ENCODE measurements around the gene UFM1. TPM values are rescaled to one million over a fixed set of nuclear protein-coding genes. Genes with fewer than 3 reads are reported as not detected.

The UFM1 gene
- polyA plus RNA-seq, 12 donors = 46.6 to 80.6 (median 67.2) TPM; not detected in 1

DNA sequence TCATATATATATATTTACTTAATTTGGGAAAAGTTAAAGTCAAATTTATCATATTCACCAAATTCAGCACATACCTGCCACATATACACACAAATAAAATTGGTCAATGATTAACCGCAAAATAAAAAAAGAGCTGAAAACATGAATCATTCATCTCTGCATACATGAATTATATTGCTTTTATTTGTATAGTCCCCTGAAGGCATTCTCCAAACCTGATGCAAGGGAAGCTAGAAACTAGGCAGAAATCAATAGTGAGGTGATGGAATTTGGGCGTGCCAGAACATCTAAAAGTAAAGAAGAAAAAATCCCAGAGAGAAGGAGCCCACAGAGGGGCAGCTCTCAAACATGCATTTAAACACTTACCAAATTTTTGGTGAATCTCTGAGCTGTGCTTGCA is 60.1 kb downstream of the UFM1 start:
- DNase-seq = no peak

DNA sequence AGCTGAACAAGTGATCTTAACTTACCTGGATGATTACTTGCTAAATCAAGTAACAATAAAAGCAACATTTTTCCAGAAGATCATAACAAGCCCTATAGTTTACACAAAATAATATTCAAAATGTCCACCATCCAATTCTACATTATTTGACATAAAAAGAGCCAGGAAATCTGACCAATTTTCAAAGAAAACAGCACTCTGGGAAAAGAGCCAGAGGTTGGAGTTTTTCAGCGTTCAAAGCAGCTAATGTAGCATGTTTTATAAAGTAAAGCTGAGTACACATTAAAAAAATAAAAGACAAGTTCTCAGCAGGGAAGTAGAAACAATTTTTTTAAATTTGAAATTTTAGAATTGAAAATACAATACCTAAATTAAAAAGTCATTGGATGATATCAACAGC is 62.6 kb downstream of the UFM1 start:
- DNase-seq = no peak
